ENCODE results near the gene EMILIN3.
A peak's percentile ranks its signal among the peaks of the same experiment; 100 is the strongest.

Gene EMILIN3

GRCh38 chr20:41373931-41374920 lies 7.6 kb upstream of the EMILIN3 start:
- ATAC-seq (no peak), DNase-seq (no peak)
- no peak overlapping the region for H3K4me3 Mint-ChIP-seq
- H3K27me3 Mint-ChIP-seq, result peaks cover 72% of the 10 kb centered on the region
- H3K27ac Mint-ChIP-seq, result peak overlapping the region in 1 of 2 donors; percentile 87
- H3K4me1 Mint-ChIP-seq, result no peaks in the 10 kb centered on the region
- H3K9me3 Mint-ChIP-seq, result peaks cover 12 to 17% of the 10 kb centered on the region in 2 donors

- DNase-seq (no peak), ATAC-seq (no peak)
- Mint-ChIP-seq H3K4me3 (no peak overlapping the region), H3K27me3 (peaks cover 73% of the 10 kb centered on the region), H3K9me3 (peaks cover 12 to 17% of the 10 kb centered on the region in 2 donors), H3K4me1 (no peaks in the 10 kb centered on the region), H3K27ac (no peak overlapping the region)
Observed at GRCh38 chr20:41373251-41373783, 6.7 kb upstream of the EMILIN3 start.

GRCh38 chr20:41371371-41371770 lies 4.8 kb upstream of the EMILIN3 start:
- Mint-ChIP-seq H3K9me3 (peaks cover 12 to 17% of the 10 kb centered on the region in 2 donors), H3K27ac (no peak overlapping the region), H3K27me3 (peaks cover 70% of the 10 kb centered on the region), H3K4me1 (peaks cover 7% of the 10 kb centered on the region), H3K4me3 (no peak overlapping the region)
- no peak for ATAC-seq
- DNase-seq, result no peak

GRCh38 chr20:41370176-41370575 lies 3.6 kb upstream of the EMILIN3 start:
- ATAC-seq (no peak), DNase-seq (no peak)
- Mint-ChIP-seq H3K4me3 (no peak overlapping the region), H3K27ac (no peak overlapping the region), H3K9me3 (peaks cover 12 to 17% of the 10 kb centered on the region in 2 donors), H3K27me3 (peaks cover 66% of the 10 kb centered on the region), H3K4me1 (peaks cover 13% of the 10 kb centered on the region)

- no peak for DNase-seq
Observed at GRCh38 chr20:41369673-41370072, 3.1 kb upstream of the EMILIN3 start.

GRCh38 chr20:41367956-41368355 lies 1.3 kb upstream of the EMILIN3 start:
- DNase-seq (no peak), ATAC-seq (no peak)
- H3K27ac Mint-ChIP-seq, result no peak overlapping the region
- peaks cover 59% of the 10 kb centered on the region for H3K27me3 Mint-ChIP-seq
- H3K9me3 Mint-ChIP-seq, result peaks cover 11 to 15% of the 10 kb centered on the region in 2 donors
- H3K4me3 Mint-ChIP-seq, result no peak overlapping the region
- peaks cover 14% of the 10 kb centered on the region for H3K4me1 Mint-ChIP-seq

More at GRCh38 chr20:41369673-41370072, 3.1 kb upstream of the EMILIN3 start:
- Mint-ChIP-seq H3K27ac (no peak overlapping the region), H3K4me3 (no peak overlapping the region), H3K27me3 (peaks cover 69% of the 10 kb centered on the region), H3K9me3 (peaks cover 12 to 17% of the 10 kb centered on the region in 2 donors), H3K4me1 (peaks cover 14% of the 10 kb centered on the region)
- ATAC-seq, result no peak

GRCh38 chr20:41367393-41367695 lies 726 bp upstream of the EMILIN3 start:
- peaks cover 14% of the 10 kb centered on the region for H3K4me1 Mint-ChIP-seq
- H3K9me3 Mint-ChIP-seq, result peaks cover 6 to 9% of the 10 kb centered on the region in 2 donors
- ATAC-seq (no peak), DNase-seq (no peak)
- H3K27me3 Mint-ChIP-seq, result peaks cover 55% of the 10 kb centered on the region
- H3K4me3 Mint-ChIP-seq, result peak overlapping the region; percentile 44 to 69
- H3K27ac Mint-ChIP-seq, result no peak overlapping the region

GRCh38 chr20:41365777-41366545 lies 657 bp downstream of the EMILIN3 start:
- DNase-seq, result no peak
- Mint-ChIP-seq H3K9me3 (peaks cover 1 to 2% of the 10 kb centered on the region in 2 donors), H3K27ac (peak overlapping the region in 1 of 2 donors; percentile 35), H3K4me1 (peaks cover 14% of the 10 kb centered on the region), H3K4me3 (peak overlapping the region in 1 of 2 donors; percentile 50), H3K27me3 (peaks cover 55% of the 10 kb centered on the region)
- ATAC-seq, result peak; percentile 50

- Mint-ChIP-seq H3K27me3 (peaks cover 54% of the 10 kb centered on the region), H3K4me1 (peaks cover 14% of the 10 kb centered on the region), H3K4me3 (no peak overlapping the region), H3K9me3 (no peaks in the 10 kb centered on the region), H3K27ac (no peak overlapping the region)
- ATAC-seq, result no peak
- DNase-seq, result no peak
Observed at GRCh38 chr20:41364967-41365765, 1.5 kb downstream of the EMILIN3 start.

GRCh38 chr20:41364236-41364855 lies 2.3 kb downstream of the EMILIN3 start:
- Mint-ChIP-seq H3K4me1 (peaks cover 14% of the 10 kb centered on the region), H3K27me3 (peaks cover 46% of the 10 kb centered on the region), H3K27ac (peak overlapping the region in 1 of 2 donors; percentile 29), H3K9me3 (no peaks in the 10 kb centered on the region), H3K4me3 (no peak overlapping the region)
- no peak for DNase-seq
- ATAC-seq, result no peak

- Mint-ChIP-seq H3K4me3 (no peak overlapping the region), H3K27ac (no peak overlapping the region), H3K4me1 (peaks cover 14% of the 10 kb centered on the region), H3K9me3 (no peaks in the 10 kb centered on the region), H3K27me3 (peaks cover 38% of the 10 kb centered on the region)
- ATAC-seq (no peak), DNase-seq (no peak)
Observed at GRCh38 chr20:41363601-41364000, 3.0 kb downstream of the EMILIN3 start.

- H3K4me3 Mint-ChIP-seq, result no peak overlapping the region
- H3K4me1 Mint-ChIP-seq, result peaks cover 14% of the 10 kb centered on the region
- ATAC-seq, result no peak
- H3K9me3 Mint-ChIP-seq, result no peaks in the 10 kb centered on the region
- DNase-seq, result no peak
- H3K27me3 Mint-ChIP-seq, result peaks cover 29% of the 10 kb centered on the region
- H3K27ac Mint-ChIP-seq, result no peak overlapping the region
Observed at GRCh38 chr20:41362748-41363140, 3.9 kb downstream of the EMILIN3 start.

GRCh38 chr20:41361757-41362747 lies 4.6 kb downstream of the EMILIN3 start:
- no peak overlapping the region for H3K27ac Mint-ChIP-seq
- H3K4me3 Mint-ChIP-seq, result no peak overlapping the region
- H3K27me3 Mint-ChIP-seq, result peaks cover 23% of the 10 kb centered on the region
- ATAC-seq (no peak), DNase-seq (no peak)
- H3K4me1 Mint-ChIP-seq, result peaks cover 8% of the 10 kb centered on the region
- no peaks in the 10 kb centered on the region for H3K9me3 Mint-ChIP-seq

Measured in stimulated activated naive CD8-positive, alpha-beta T cell treated with anti-CD3 and anti-CD28 coated beads, Interleukin-15, amount 100 ng/mL, for 72 hours (primary cell).